Stimulated activated CD4-positive, alpha-beta T cell treated with anti-CD3 and anti-CD28 coated beads, Interleukin-15, amount 100 ng/mL, for 48 hours (primary cell): ENCODE data around the gene MCTP2.
"Not testable (repeated sequence)": the region's sequence is repeated elsewhere in the genome, so short reads cannot be mapped to it uniquely, and the experiment has no call there.

ENCODE experiments used
- DNase-seq, 2 donors: peaks; one replicate each; pipeline ENCODE4 v3.0.0-alpha.2; 2020; ENCODE audit warnings: low read depth in 2 of 2

MCTP2 gene

GRCh38 chr15:94453227-94453988 lies 222.0 kb downstream of the MCTP2 start:
- no peak for DNase-seq

GRCh38 chr15:94455297-94455696 lies 223.9 kb downstream of the MCTP2 start:
- DNase-seq, result no peak

- DNase-seq, result no peak
Observed at GRCh38 chr15:94456226-94456625, 224.9 kb downstream of the MCTP2 start.

GRCh38 chr15:94457661-94458060 lies 226.3 kb downstream of the MCTP2 start:
- DNase-seq, result no peak

- DNase-seq, result no peak
Observed at GRCh38 chr15:94460624-94461023, 229.3 kb downstream of the MCTP2 start.

GRCh38 chr15:94467034-94467433 lies 235.7 kb downstream of the MCTP2 start:
- DNase-seq, result no peak

- no peak for DNase-seq
Observed at GRCh38 chr15:94470492-94470891, 239.1 kb downstream of the MCTP2 start.

- no peak for DNase-seq
Observed at GRCh38 chr15:94476686-94477085, 245.3 kb downstream of the MCTP2 start.

GRCh38 chr15:94477913-94478553 lies 246.7 kb downstream of the MCTP2 start:
- DNase-seq, result no peak

- no peak for DNase-seq
Observed at GRCh38 chr15:94478763-94479162, 247.4 kb downstream of the MCTP2 start.

- no peak for DNase-seq
Observed at GRCh38 chr15:94480289-94480834, 249.0 kb downstream of the MCTP2 start.

GRCh38 chr15:94485148-94485719 lies 253.9 kb downstream of the MCTP2 start:
- no peak for DNase-seq

- no peak for DNase-seq
Observed at GRCh38 chr15:94487635-94488034, 256.3 kb downstream of the MCTP2 start.

- no peak for DNase-seq
Observed at GRCh38 chr15:94493176-94493575, 261.8 kb downstream of the MCTP2 start.

- DNase-seq, result not testable (repeated sequence)
Observed at GRCh38 chr15:94493586-94493985, 262.2 kb downstream of the MCTP2 start.

GRCh38 chr15:94494732-94495131 lies 263.4 kb downstream of the MCTP2 start:
- DNase-seq, result no peak

- no peak for DNase-seq
Observed at GRCh38 chr15:94503293-94503692, 271.9 kb downstream of the MCTP2 start.

GRCh38 chr15:94509259-94509658 lies 277.9 kb downstream of the MCTP2 start:
- DNase-seq, result no peak

- DNase-seq, result no peak
Observed at GRCh38 chr15:94522125-94522524, 290.8 kb downstream of the MCTP2 start.

- no peak for DNase-seq
Observed at GRCh38 chr15:94523873-94524272, 292.5 kb downstream of the MCTP2 start.

- no peak for DNase-seq
Observed at GRCh38 chr15:94524565-94524964, 293.2 kb downstream of the MCTP2 start.

- no peak for DNase-seq
Observed at GRCh38 chr15:94526071-94526689, 294.8 kb downstream of the MCTP2 start.
